Ovary (tissue), 3 donors: ENCODE measurements around the gene ERICH4.

Source experiments
- CTCF ChIP-seq, 3 donors: fragments of 450-650 bp in 2 of 3; fragments of 200-600 bp in 1 of 3; IDR thresholded peaks; one replicate each; pipeline versions ENCODE4 v1.5.1 to v1.8.0; 2016 to 2022; ENCODE audit warnings: antibody characterized with exemption in 3 of 3, mild to moderate bottlenecking in 1 of 3
- EP300 ChIP-seq: sonication (generic); formaldehyde crosslinking; IDR thresholded peaks from one replicate; pipeline ENCODE4 v1.6.1; 2017; ENCODE audit warnings: antibody characterized with exemption
- POLR2A ChIP-seq: fragments of 450-650 bp; IDR thresholded peaks from one replicate; pipeline ENCODE4 v1.6.1; 2017; ENCODE audit warnings: antibody characterized with exemption, mild to moderate bottlenecking, moderate library complexity
- donor health status: DM: no; HTN: no; CAD: no.

GRCh38 chr19:41452584-41453275 is 9.8 kb downstream of the ERICH4 start:
- TF ChIP-seq POLR2A (no peak), CTCF (IDR thresholded peaks at IDR 0.05) (no peak), EP300 (no peak)
